Mesenchymal stem cell (in vitro differentiated cells and primary cell): Measurements from ENCODE around the gene CNKSR3.

Experiments
- DNase-seq: peaks from one replicate; pipeline ENCODE4 v3.0.0-alpha.2; 2013
- H2AFZ ChIP-seq: one replicate; pipeline ENCODE4 v1.6.1; 2013; ENCODE audit warnings: low read depth, mild to moderate bottlenecking, control low read depth, inconsistent platforms, low read length, moderate library complexity
- H2AK5ac ChIP-seq: 2 replicates; pipeline ENCODE4 v1.6.1; 2013; ENCODE audit warnings: low read length, moderate library complexity, mild to moderate bottlenecking, inconsistent platforms; ENCODE audit not compliant: severe bottlenecking
- H2BK120ac ChIP-seq: one replicate; pipeline ENCODE4 v1.6.1; 2013; ENCODE audit warnings: low read depth, mild to moderate bottlenecking, inconsistent platforms, low read length, moderate library complexity
- H2BK12ac ChIP-seq, 2 experiments: one replicate each; pipeline ENCODE4 v1.6.1; 2013; ENCODE audit warnings: inconsistent platforms in 2 of 2, low read length in 2 of 2, mild to moderate bottlenecking in 2 of 2, moderate library complexity in 2 of 2, control low read depth in 1 of 2
- H2BK15ac ChIP-seq: one replicate; pipeline ENCODE4 v1.6.1; 2013; ENCODE audit warnings: mild to moderate bottlenecking, low read depth, inconsistent platforms; ENCODE audit not compliant: poor library complexity, severe bottlenecking
- H2BK5ac ChIP-seq: 2 replicates; pipeline ENCODE4 v1.6.1; 2013; ENCODE audit warnings: low read depth, mild to moderate bottlenecking, low read length, control low read depth, inconsistent platforms; ENCODE audit not compliant: poor library complexity, severe bottlenecking
- H3K14ac ChIP-seq, 2 experiments: one replicate each; pipeline ENCODE4 v1.6.1; 2013; ENCODE audit warnings: inconsistent platforms in 2 of 2, low read length in 2 of 2, control low read depth in 1 of 2, mild to moderate bottlenecking in 1 of 2, moderate library complexity in 1 of 2
- H3K18ac ChIP-seq, 2 experiments: one replicate each; pipeline ENCODE4 v1.6.1; 2013; ENCODE audit warnings: inconsistent platforms in 2 of 2, low read length in 2 of 2, control low read depth in 1 of 2, low read depth in 1 of 2, mild to moderate bottlenecking in 1 of 2
- H3K23ac ChIP-seq, 2 experiments: one replicate each; pipeline ENCODE4 v1.6.1; 2013; ENCODE audit warnings: inconsistent platforms in 2 of 2, low read length in 2 of 2, mild to moderate bottlenecking in 2 of 2, moderate library complexity in 2 of 2, control low read depth in 1 of 2
- H3K27ac ChIP-seq: 2 replicates; pipeline ENCODE4 v1.5.1; 2013; ENCODE audit warnings: mild to moderate bottlenecking, moderate library complexity, low read length, control low read depth, inconsistent platforms; ENCODE audit not compliant: poor library complexity, severe bottlenecking
- H3K27me3 ChIP-seq, 2 experiments: 2 replicates each; pipeline versions ENCODE4 v1.6.1 to v1.7.0; 2013; ENCODE audit warnings: low read length in 2 of 2, mild to moderate bottlenecking in 2 of 2, moderate library complexity in 2 of 2, control low read depth in 1 of 2, inconsistent platforms in 1 of 2; ENCODE audit not compliant: control insufficient read depth in 1 of 2, insufficient read depth in 1 of 2
- H3K36me3 ChIP-seq, 2 experiments: 2 replicates each; pipeline versions ENCODE4 v1.6.1 to v1.7.0; 2013; ENCODE audit warnings: low read length in 2 of 2, control low read depth in 1 of 2, inconsistent platforms in 1 of 2, low read depth in 1 of 2, mild to moderate bottlenecking in 1 of 2; ENCODE audit not compliant: insufficient read depth in 2 of 2, control insufficient read depth in 1 of 2
- H3K4ac ChIP-seq, 2 experiments: one replicate each; pipeline ENCODE4 v1.6.1; 2013; ENCODE audit warnings: inconsistent platforms in 2 of 2, low read length in 2 of 2, mild to moderate bottlenecking in 2 of 2, moderate library complexity in 2 of 2, control low read depth in 1 of 2, low read depth in 1 of 2
- H3K4me1 ChIP-seq: 2 replicates; pipeline ENCODE4 v1.6.1; 2013; ENCODE audit warnings: low read depth, low read length, control low read depth; ENCODE audit not compliant: control insufficient read depth, insufficient read depth
- H3K4me2 ChIP-seq: 2 replicates; pipeline ENCODE4 v1.6.1; 2013; ENCODE audit warnings: low read length, mild to moderate bottlenecking, inconsistent platforms; ENCODE audit not compliant: poor library complexity, severe bottlenecking
- H3K4me3 ChIP-seq, 2 experiments: 2 replicates each; pipeline versions ENCODE4 v1.5.1 to v1.7.0; 2013; ENCODE audit warnings: low read length in 2 of 2, mild to moderate bottlenecking in 2 of 2, control low read depth in 1 of 2, low read depth in 1 of 2; ENCODE audit not compliant: insufficient read depth in 1 of 2
- H3K79me1 ChIP-seq: replicated peaks from 2 replicates; pipeline ENCODE4 v1.6.1; 2013; ENCODE audit warnings: mild to moderate bottlenecking, control low read depth, low read length, inconsistent platforms; ENCODE audit not compliant: poor library complexity, severe bottlenecking
- H3K9ac ChIP-seq: 2 replicates; pipeline ENCODE4 v1.7.0; 2013; ENCODE audit warnings: mild to moderate bottlenecking, low read length, moderate library complexity
- H3K9me3 ChIP-seq: 2 replicates; pipeline ENCODE4 v1.7.0; 2013; ENCODE audit warnings: mild to moderate bottlenecking, low read length; ENCODE audit not compliant: control insufficient read depth
- H4K8ac ChIP-seq: one replicate; pipeline ENCODE4 v1.6.1; 2013; ENCODE audit warnings: inconsistent platforms, mild to moderate bottlenecking, low read length, moderate library complexity
- H4K91ac ChIP-seq: one replicate; pipeline ENCODE4 v1.6.1; 2013; ENCODE audit warnings: mild to moderate bottlenecking, low read length, inconsistent platforms
- whole genome bisulfite sequencing: methylation state at CpG from one replicate; pipeline ENCODE4 v1.1.7; 2013; ENCODE audit warnings: mixed read lengths; 5-methylcytosine and 5-hydroxymethylcytosine counted together

The CNKSR3 gene

DNA sequence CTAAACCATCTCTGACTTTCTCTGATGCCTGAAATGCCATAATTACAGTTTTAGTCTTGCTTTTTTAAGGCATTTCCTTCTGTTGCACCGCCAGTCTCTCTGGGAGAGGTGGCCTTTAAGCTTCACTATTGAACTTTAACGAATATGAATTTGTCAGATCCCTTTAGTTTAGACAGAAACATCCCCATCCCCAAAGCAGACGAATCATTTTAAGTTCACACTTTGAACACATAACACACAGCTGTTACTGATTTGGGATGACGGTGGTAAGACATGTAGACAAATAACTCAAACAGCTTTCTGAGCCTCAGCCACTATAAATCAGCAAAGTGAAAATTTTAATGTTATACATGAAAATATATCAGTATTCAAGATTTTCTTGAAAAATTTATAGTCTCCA, 146.7 kb downstream of the CNKSR3 start:
- H3K27ac ChIP-seq, result no peak overlapping the region
- no peak overlapping the region for H2AK5ac ChIP-seq
- H3K79me1 ChIP-seq, result no peaks in the 10 kb centered on the region
- no peak overlapping the region for H3K14ac ChIP-seq
- H2BK12ac ChIP-seq, result no peak overlapping the region
- H3K4me2 ChIP-seq, result no peak overlapping the region
- no peak overlapping the region for H4K91ac ChIP-seq
- H3K18ac ChIP-seq, result no peak overlapping the region
- H3K23ac ChIP-seq, result no peak overlapping the region
- no peak overlapping the region for H4K8ac ChIP-seq
- H3K9me3 ChIP-seq, result no peaks in the 10 kb centered on the region
- peaks cover 2% of the 10 kb centered on the region for H3K4me1 ChIP-seq
- no peaks in the 10 kb centered on the region for H3K36me3 ChIP-seq
- no peak overlapping the region for H2AFZ ChIP-seq
- no peak overlapping the region for H2BK15ac ChIP-seq
- no peak overlapping the region for H2BK120ac ChIP-seq
- 88% methylated on average over 2 of the region's 4 CpGs for WGBS
- no peak overlapping the region for H2BK5ac ChIP-seq
- H3K9ac ChIP-seq, result no peak overlapping the region
- H3K4ac ChIP-seq, result no peak overlapping the region
- no peak for DNase-seq
- H3K27me3 ChIP-seq, result no peaks in the 10 kb centered on the region
- H3K4me3 ChIP-seq, result no peak overlapping the region

GRCh38 chr6:154361476-154361875, 149.0 kb downstream of the CNKSR3 start:
- no peak overlapping the region for H2BK12ac ChIP-seq
- no peak overlapping the region for H3K4me3 ChIP-seq
- WGBS, result 95% methylated on average over 4 of the region's 5 CpGs

GRCh38 chr6:154360476-154360875, 150.0 kb downstream of the CNKSR3 start:
- H2AFZ ChIP-seq, result no peak overlapping the region
- no peak overlapping the region for H3K9ac ChIP-seq
- H3K4me1 ChIP-seq, result peaks cover 2% of the 10 kb centered on the region
- H3K4me3 ChIP-seq, result no peak overlapping the region
- 100% methylated on average over 1 of the region's 3 CpGs for WGBS
- no peak overlapping the region for H2BK12ac ChIP-seq
- H2AK5ac ChIP-seq, result no peak overlapping the region
- H3K79me1 ChIP-seq, result no peaks in the 10 kb centered on the region
- H3K4me2 ChIP-seq, result no peak overlapping the region
- H4K91ac ChIP-seq, result no peak overlapping the region
- H3K14ac ChIP-seq, result no peak overlapping the region
- H4K8ac ChIP-seq, result no peak overlapping the region
- no peak overlapping the region for H2BK120ac ChIP-seq
- H3K36me3 ChIP-seq, result no peaks in the 10 kb centered on the region
- H3K9me3 ChIP-seq, result no peaks in the 10 kb centered on the region
- H3K27ac ChIP-seq, result no peak overlapping the region
- H3K23ac ChIP-seq, result no peak overlapping the region
- no peaks in the 10 kb centered on the region for H3K27me3 ChIP-seq
- DNase-seq, result no peak
- H2BK15ac ChIP-seq, result no peak overlapping the region
- no peak overlapping the region for H3K18ac ChIP-seq
- no peak overlapping the region for H2BK5ac ChIP-seq
- H3K4ac ChIP-seq, result no peak overlapping the region

More at GRCh38 chr6:154361476-154361875, 149.0 kb downstream of the CNKSR3 start:
- no peak overlapping the region for H3K23ac ChIP-seq
- no peak overlapping the region for H3K4me2 ChIP-seq
- DNase-seq, result no peak
- no peak overlapping the region for H3K9ac ChIP-seq
- no peak overlapping the region for H3K14ac ChIP-seq
- no peak overlapping the region for H4K91ac ChIP-seq
- no peak overlapping the region for H2AFZ ChIP-seq
- no peak overlapping the region for H3K4ac ChIP-seq
- no peak overlapping the region for H2BK120ac ChIP-seq
- H2BK5ac ChIP-seq, result no peak overlapping the region
- H3K36me3 ChIP-seq, result no peaks in the 10 kb centered on the region
- no peak overlapping the region for H3K27ac ChIP-seq
- no peak overlapping the region for H2BK15ac ChIP-seq
- no peaks in the 10 kb centered on the region for H3K27me3 ChIP-seq
- H3K18ac ChIP-seq, result no peak overlapping the region
- H2AK5ac ChIP-seq, result no peak overlapping the region
- no peak overlapping the region for H4K8ac ChIP-seq
- H3K4me1 ChIP-seq, result peaks cover 2% of the 10 kb centered on the region
- H3K9me3 ChIP-seq, result no peaks in the 10 kb centered on the region
- no peaks in the 10 kb centered on the region for H3K79me1 ChIP-seq

- no peak overlapping the region for H4K91ac ChIP-seq
- H2BK12ac ChIP-seq, result no peak overlapping the region
- H3K4me1 ChIP-seq, result peaks cover 2% of the 10 kb centered on the region
- H3K36me3 ChIP-seq, result no peaks in the 10 kb centered on the region
- H2BK120ac ChIP-seq, result no peak overlapping the region
- no peak overlapping the region for H3K27ac ChIP-seq
- no peak overlapping the region for H3K9ac ChIP-seq
- H3K4me3 ChIP-seq, result no peak overlapping the region
- H2AFZ ChIP-seq, result no peak overlapping the region
- no peak overlapping the region for H3K23ac ChIP-seq
- H3K27me3 ChIP-seq, result no peaks in the 10 kb centered on the region
- no peak overlapping the region for H3K14ac ChIP-seq
- H2BK5ac ChIP-seq, result no peak overlapping the region
- WGBS, result 95% methylated on average over 4 of the region's 4 CpGs
- H2AK5ac ChIP-seq, result no peak overlapping the region
- no peak overlapping the region for H4K8ac ChIP-seq
- no peak overlapping the region for H3K4me2 ChIP-seq
- no peaks in the 10 kb centered on the region for H3K79me1 ChIP-seq
- H3K9me3 ChIP-seq, result no peaks in the 10 kb centered on the region
- no peak overlapping the region for H3K4ac ChIP-seq
- no peak overlapping the region for H2BK15ac ChIP-seq
- no peak overlapping the region for H3K18ac ChIP-seq
- DNase-seq, result no peak
Observed at GRCh38 chr6:154359679-154360078, 150.8 kb downstream of the CNKSR3 start.
